Measurements from ENCODE around the gene MYL9.

Gene MYL9

DNA sequence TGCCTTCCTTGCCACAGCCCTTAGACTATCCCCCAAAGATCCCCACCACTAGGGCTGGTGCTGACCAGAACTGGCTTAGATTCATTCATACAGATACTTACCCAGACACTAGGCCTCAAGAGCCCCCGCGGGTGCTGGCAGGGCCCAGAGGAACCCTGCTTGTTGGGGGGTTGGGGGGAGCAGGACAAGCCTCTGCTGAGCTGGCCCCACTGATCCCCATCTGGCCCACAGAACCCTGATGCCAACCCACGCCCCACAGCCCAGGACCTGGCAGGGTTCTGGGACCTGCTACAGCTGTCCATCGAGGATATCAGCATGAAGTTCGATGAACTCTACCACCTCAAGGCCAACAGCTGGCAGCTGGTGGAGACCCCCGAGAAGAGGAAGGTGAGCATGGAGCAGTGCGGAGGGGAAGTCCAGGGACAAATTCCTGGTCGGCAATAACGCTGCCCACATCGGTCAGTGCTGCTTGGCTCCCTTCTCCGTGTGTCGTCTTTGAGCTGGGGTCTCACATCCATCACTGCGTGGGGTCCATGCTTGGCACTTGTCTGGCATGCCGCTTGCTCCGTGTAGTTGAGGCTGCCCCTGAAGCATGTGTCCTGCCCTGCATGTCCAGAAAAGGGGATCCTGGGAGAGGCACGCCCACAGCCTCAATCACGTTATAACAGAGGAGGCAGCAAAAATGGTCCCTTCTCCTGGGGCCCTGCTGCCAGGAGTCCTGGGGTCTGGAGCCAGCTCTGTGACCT, 15.5 kb upstream of the MYL9 start:
- no peak for DNase-seq (ENCODE audit: low read depth in 1 of 2, low spot score in 1 of 2)

GRCh38 chr20:36526521-36527011, 14.8 kb upstream of the MYL9 start:
- no peak for DNase-seq (ENCODE audit: low read depth in 1 of 2, low spot score in 1 of 2)

- DNase-seq (ENCODE audit: low read depth in 1 of 2, low spot score in 1 of 2): no peak
Measured at GRCh38 chr20:36527331-36528125, 13.8 kb upstream of the MYL9 start.

- no peak for DNase-seq (ENCODE audit: low read depth in 1 of 2, low spot score in 1 of 2)
Measured at GRCh38 chr20:36528176-36528874, 13.0 kb upstream of the MYL9 start.

DNA sequence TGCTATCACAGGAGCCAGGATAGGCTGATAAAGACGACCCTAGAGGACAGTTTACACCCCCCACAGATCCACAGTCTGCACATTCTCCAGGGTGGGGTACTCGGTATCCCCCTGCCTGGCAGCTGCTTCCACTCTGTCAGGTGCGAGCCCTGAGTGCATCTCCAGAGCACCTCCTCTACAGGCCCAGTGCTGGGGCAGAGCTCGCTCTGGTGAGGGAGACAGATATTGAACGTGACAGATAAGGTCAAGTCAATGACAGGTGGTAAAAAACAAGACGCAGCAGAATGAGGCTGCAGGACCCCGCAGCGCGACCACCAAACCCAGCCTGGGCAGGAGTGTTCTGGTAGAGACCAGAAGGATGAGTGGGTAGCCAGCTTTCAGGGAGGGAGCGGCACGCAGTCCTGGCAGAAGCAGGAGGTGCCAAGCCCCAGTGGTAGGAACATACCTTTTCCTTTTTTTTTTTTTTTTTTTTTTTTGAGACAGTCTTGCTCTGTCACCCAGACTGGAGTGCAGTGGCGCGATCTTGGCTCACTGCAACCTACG, 12.4 kb upstream of the MYL9 start:
- DNase-seq (ENCODE audit: low read depth in 1 of 2, low spot score in 1 of 2): no peak

GRCh38 chr20:36532388-36532787, 8.9 kb upstream of the MYL9 start:
- no peak for DNase-seq (ENCODE audit: low read depth in 1 of 2, low spot score in 1 of 2)

DNA sequence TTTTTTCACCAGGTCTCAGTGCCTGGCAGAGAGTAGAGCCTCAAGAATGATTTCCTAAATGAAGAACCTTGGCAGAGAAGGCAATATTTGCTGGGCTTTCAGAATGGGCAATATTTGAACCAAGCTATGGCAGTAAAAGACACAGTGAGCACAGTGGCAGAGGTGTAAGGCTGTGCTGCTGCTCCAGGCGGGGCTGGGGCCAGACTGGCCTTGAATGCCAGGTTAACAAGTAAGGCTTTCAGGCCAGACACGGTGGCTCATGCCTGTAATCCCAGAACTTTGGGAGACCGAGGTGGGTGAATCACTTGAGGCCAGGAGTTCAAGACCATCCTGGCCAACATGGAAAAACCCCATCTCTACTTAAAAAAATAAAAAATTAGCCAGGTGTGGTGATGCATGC, 8.5 kb upstream of the MYL9 start:
- no peak for DNase-seq (ENCODE audit: low read depth in 1 of 2, low spot score in 1 of 2)

- no peak for DNase-seq (ENCODE audit: low read depth in 1 of 2, low spot score in 1 of 2)
Measured at GRCh38 chr20:36538026-36538722, 3.1 kb upstream of the MYL9 start.

GRCh38 chr20:36540551-36541211, 638 bp upstream of the MYL9 start:
- no peak for DNase-seq (ENCODE audit: low read depth in 1 of 2, low spot score in 1 of 2)

DNA sequence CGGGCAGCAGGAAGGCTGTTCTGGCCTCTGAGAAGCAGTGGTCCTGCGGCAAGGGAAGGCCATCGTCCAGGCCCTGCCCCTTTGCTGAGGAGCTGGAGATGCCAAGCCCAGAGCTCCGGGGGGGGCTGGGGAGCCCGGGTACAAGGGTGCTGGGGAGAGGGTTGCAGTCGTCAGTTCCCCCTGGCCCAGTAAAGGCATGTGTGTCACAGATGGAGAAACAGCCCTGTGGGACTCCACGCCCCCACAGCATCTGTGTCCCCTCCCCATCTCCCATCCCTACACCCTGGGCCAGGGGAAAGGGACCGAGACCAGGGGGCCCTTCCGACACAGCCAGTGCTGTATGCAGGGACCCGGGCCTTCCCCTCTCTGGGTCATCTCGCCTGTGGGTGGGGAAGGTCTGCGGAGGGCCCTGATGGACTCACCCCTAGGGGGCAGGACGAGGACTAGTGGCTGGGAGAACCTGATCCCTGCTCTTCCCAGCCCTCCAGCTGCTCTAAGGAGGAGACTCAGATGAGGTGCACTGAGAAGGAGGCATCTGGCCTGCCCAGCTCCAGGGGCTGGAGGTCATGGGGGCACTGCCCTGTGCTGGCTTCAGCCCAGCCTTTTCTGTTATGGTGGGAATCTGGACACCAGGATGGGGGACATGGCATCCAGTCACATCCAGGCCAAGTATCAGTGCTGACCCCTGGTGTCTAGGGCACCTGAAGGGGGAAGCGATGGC, 609 bp downstream of the MYL9 start:
- DNase-seq (ENCODE audit: low read depth in 1 of 2, low spot score in 1 of 2): no peak

DNA sequence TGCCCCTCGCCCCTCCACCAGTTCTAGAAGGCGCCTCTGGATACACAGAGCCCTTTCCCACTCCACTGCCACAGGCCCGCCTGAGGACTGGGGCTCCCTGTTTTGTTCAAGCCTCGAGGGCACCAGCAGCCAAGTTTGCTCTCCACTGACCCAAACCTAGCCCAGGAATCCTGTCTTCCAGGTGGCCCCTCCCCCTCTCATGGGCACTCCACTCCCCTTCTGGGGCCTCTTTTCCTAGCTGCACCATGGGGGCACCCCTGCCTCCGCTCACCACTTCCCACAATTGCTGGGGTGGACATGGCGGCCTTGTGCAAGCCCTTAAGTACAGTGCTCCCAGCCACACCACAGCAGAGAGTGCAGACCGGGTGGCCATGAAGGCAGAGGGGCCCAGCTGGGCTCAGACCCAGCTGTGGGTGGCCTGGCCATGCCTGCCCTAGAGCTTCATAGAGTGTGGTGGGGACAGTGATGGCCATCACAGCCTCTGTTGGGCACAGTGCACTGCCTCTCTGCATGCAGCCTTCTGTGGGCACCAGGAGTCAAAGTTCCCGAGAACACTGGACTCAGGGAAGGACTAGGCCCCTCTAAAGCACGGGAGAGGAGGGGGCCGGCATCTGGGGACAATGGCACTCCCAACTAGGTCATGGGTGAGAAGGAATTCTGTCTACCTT, 1.3 kb downstream of the MYL9 start:
- DNase-seq (ENCODE audit: low read depth in 1 of 2, low spot score in 1 of 2): no peak

GRCh38 chr20:36543184-36544133, 2.1 kb downstream of the MYL9 start:
- DNase-seq (ENCODE audit: low read depth in 1 of 2, low spot score in 1 of 2): no peak

DNA sequence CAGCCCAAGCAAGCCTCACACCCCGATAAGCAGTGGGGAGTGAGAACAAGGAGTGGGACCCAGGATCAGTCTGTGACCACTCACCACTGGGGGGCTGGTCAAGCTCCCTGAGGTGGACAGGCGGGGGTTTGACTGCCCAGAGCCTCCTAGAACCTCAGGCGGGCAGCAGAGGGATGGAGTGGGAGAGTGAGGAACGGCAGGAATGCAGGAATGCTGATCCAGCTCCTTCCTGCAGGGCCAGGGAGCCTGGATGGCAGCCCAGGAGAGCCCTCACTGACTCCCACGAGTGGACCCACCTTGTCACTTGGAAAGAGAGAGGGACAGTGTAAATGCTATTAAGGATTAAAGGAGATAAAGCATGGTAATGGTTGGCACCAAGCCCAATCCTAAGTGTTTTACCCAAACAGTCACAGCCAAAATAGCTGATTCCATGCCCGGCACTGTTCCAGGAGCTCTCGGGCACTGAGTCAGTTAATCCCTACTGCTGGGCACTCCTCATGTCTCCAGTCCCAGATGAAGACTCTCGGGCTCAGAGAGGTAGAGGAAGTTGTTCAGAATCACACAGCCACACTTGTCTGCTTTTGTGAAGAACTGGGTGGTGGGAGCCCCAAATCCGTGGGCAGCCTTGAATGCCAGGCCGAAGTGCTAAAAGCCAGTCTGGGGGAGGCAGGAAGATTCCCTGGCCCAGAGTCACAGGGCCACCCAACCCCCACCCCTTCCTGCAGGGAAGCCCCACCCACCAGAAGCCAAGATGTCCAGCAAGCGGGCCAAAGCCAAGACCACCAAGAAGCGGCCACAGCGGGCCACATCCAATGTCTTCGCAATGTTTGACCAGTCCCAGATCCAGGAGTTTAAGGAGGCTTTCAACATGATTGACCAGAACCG, 3.1 kb downstream of the MYL9 start:
- no peak for DNase-seq (ENCODE audit: low read depth in 1 of 2, low spot score in 1 of 2)

GRCh38 chr20:36546111-36546736, 4.9 kb downstream of the MYL9 start:
- no peak for DNase-seq (ENCODE audit: low read depth in 1 of 2, low spot score in 1 of 2)

DNA sequence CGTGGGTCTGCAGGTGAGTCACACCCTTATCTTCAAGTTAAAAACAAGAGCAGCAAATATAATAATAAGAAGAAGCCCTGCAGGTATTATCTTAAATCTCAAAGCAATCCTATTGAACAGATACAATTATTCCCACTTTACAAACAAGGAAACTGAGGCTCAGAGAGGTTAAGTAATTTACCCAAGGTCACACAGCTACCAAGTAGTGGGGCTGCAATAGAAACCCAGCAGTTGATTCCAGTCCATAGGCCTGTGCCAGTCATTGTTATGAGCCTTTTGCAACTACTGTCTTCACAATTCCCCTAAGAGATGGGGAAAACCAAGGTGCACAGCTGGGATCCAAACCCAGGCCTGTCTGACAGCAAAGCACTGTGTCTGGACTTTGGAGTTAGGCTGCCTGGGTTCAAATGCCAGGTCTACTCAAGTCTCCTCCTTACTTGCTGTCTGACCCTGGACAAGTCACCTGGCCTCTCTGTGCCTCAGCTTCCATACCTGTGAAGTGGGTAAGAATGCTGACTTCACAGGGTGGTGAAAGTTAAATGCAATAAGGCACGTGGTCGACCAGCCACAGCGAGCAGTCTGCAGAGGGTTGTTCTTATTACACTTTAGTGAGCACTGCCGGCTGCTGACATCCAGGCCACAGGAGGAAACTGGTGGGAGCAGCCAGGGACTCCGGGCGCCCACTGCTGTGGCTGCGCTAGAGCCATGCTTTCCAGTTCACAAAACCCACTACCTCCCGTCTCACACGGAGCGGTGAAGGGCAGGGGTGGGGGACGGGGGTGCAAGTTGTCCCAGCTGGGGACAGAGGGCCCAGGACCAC, 6.1 kb downstream of the MYL9 start:
- no peak for DNase-seq (ENCODE audit: low read depth in 1 of 2, low spot score in 1 of 2)

DNA sequence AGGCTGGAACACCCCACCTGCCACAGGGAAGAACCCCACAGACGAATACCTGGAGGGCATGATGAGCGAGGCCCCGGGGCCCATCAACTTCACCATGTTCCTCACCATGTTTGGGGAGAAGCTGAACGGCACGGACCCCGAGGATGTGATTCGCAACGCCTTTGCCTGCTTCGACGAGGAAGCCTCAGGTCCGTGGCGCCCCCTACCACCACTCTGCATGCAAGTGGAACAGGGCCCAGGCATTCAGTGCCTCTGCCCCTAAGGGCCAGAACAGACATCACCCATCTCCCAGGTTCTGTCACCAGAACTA, 6.6 kb downstream of the MYL9 start:
- DNase-seq (ENCODE audit: low read depth in 1 of 2, low spot score in 1 of 2): no peak

Data from stimulated activated CD4-positive, alpha-beta T cell treated with anti-CD3 and anti-CD28 coated beads, Interleukin-15, amount 100 ng/mL, for 1 hour (primary cell).